Vagina (tissue), 2 donors: Measurements from ENCODE around the gene INPP4A. TPM values are rescaled to one million over a fixed set of nuclear protein-coding genes. Genes with fewer than 3 reads are reported as not detected.

Experiments
- DNase-seq, 2 donors: peaks; one replicate each; pipeline ENCODE4 v3.0.0-alpha.2; 2017; ENCODE audit errors: extremely low spot score in 2 of 2
- H3K27ac ChIP-seq: fragments of 200-600 bp; sonication (generic); one replicate; pipeline ENCODE4 v1.5.1; 2019
- H3K27me3 ChIP-seq: fragments of 200-600 bp; sonication (generic); one replicate; pipeline ENCODE4 v1.5.1; 2019
- H3K36me3 ChIP-seq, 2 donors: fragments of 200-600 bp; sonication (generic); one replicate each; pipeline ENCODE4 v1.5.1; 2017 to 2019
- H3K4me1 ChIP-seq: fragments of 200-600 bp; sonication (generic); one replicate; pipeline ENCODE4 v1.5.1; 2019
- H3K4me3 ChIP-seq, 2 donors: fragments of 200-600 bp; sonication (generic); 1 replicate in 1 of 2; 2 replicates in 1 of 2; pipeline ENCODE4 v1.5.1; 2016 to 2019
- H3K9me3 ChIP-seq: fragments of 200-600 bp; sonication (generic); one replicate; pipeline ENCODE4 v1.5.1; 2019
- POLR2A ChIP-seq, 2 donors: fragments of 450-650 bp; IDR thresholded peaks; one replicate each; pipeline ENCODE4 v1.6.1; 2017; ENCODE audit warnings: antibody characterized with exemption in 2 of 2, mild to moderate bottlenecking in 2 of 2, moderate library complexity in 2 of 2
- POLR2AphosphoS5 ChIP-seq, 2 donors: sonication (generic); formaldehyde crosslinking; IDR thresholded peaks; one replicate each; pipeline ENCODE4 v1.9.0; 2017; ENCODE audit warnings: antibody characterized with exemption in 2 of 2, mild to moderate bottlenecking in 2 of 2, low read depth in 1 of 2; ENCODE audit not compliant: insufficient read depth in 1 of 2
- intact Hi-C: fragments of 100-400 bp; cut with DNase I; formaldehyde crosslinking; loops from one replicate; pipeline ENCODE4 v1.15.1; 2023
- total RNA-seq: library from RNA; depleted of rRNA; stranded (reverse); fragments of >200 nt; gene quantifications from one replicate; pipeline ENCODE4 v1.2.3, GENCODE V29; 2016
- TF ChIP-seq, protein P1 (sequence below), 3 experiments: fragments of 450-650 bp in 2 of 3; fragments of 200-600 bp in 1 of 3; sonication (generic) in 1 of 3; IDR thresholded peaks; one replicate each; pipeline ENCODE4 v1.5.1; 2017 to 2019; ENCODE audit warnings: antibody characterized with exemption in 3 of 3, mild to moderate bottlenecking in 2 of 3, moderate library complexity in 2 of 3

INPP4A gene
- total RNA-seq, 1 donor from 2014 or later, result 38.1 TPM

DNA sequence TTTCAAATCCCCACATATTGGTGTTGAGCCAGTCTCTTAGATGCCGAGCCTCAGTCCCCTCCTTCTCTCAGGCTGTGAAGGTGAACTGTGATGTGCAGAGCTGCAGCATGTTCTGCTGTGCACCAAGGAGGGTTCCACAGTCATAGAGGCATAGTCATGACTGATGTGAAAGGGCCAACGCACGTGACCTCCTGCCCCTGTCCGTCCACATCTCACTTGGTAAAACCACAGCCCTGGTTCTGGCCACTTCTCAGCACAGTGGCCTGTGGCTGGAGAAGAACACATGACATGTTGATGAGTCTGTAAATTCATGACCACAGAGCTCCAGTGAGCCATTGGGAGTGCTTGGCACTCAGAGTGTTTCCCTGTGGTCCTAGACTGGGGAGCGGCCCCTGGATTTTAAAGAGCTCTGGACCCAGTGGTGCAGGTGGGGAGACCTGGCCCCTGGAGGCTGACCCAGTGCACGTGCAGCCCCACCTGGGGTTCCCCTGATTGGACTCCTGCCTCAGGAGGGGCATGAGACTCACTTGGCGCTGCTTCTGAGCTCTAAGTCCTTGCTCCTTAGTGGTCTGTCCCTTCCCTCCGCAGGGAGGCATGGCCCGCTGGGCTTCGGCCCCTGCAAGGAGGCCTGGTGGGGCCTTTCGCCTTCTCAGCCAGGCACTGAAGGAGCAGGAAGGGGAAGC, 25.3 kb downstream of the INPP4A start:
- intact Hi-C loops, result no loop called here
- no peaks in the 10 kb centered on the region for H3K36me3 ChIP-seq
- H3K27ac ChIP-seq, result no peak overlapping the region
- H3K27me3 ChIP-seq, result no peaks in the 10 kb centered on the region
- H3K9me3 ChIP-seq, result no peaks in the 10 kb centered on the region
- H3K4me3 ChIP-seq, result no peak overlapping the region
- no peak for DNase-seq
- peaks cover 50% of the 10 kb centered on the region for H3K4me1 ChIP-seq
- no peak for TF ChIP-seq POLR2A (IDR thresholded peaks at IDR 0.05)
- TF ChIP-seq, protein P1, sequence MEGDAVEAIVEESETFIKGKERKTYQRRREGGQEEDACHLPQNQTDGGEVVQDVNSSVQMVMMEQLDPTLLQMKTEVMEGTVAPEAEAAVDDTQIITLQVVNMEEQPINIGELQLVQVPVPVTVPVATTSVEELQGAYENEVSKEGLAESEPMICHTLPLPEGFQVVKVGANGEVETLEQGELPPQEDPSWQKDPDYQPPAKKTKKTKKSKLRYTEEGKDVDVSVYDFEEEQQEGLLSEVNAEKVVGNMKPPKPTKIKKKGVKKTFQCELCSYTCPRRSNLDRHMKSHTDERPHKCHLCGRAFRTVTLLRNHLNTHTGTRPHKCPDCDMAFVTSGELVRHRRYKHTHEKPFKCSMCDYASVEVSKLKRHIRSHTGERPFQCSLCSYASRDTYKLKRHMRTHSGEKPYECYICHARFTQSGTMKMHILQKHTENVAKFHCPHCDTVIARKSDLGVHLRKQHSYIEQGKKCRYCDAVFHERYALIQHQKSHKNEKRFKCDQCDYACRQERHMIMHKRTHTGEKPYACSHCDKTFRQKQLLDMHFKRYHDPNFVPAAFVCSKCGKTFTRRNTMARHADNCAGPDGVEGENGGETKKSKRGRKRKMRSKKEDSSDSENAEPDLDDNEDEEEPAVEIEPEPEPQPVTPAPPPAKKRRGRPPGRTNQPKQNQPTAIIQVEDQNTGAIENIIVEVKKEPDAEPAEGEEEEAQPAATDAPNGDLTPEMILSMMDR (IDR thresholded peaks at IDR 0.05), result no peak
- TF ChIP-seq POLR2AphosphoS5 (IDR thresholded peaks at IDR 0.05; ENCODE audit: insufficient read depth in 1 of 2, low read depth in 1 of 2), result no peak

DNA sequence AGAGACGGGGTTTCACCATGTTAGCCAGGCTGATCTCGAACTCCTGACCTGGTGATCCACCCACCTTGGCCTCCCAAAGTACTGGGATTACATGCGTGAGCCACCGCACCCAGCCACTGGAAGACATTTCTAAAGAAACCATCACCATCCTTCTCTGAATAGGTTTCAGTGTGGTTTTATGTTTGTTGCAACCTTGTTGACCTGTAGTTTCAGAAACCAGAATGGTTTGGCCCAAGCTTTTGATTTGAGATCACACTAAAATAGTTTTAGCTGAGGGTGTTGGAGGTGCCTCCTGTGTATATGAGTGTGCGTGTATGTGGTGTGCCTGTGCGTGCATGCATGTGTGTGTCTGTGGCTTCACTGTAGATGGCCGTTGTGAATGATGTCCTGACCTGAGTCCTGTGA, 26.2 kb downstream of the INPP4A start:
- Histone ChIP-seq H3K9me3 (no peaks in the 10 kb centered on the region), H3K27ac (no peak overlapping the region), H3K36me3 (no peaks in the 10 kb centered on the region), H3K4me3 (no peak overlapping the region), H3K4me1 (peaks cover 50% of the 10 kb centered on the region), H3K27me3 (no peaks in the 10 kb centered on the region)
- no peak for DNase-seq
- intact Hi-C loops, result no loop called here
- TF ChIP-seq POLR2AphosphoS5 (IDR thresholded peaks at IDR 0.05; ENCODE audit: insufficient read depth in 1 of 2, low read depth in 1 of 2) (no peak), POLR2A (IDR thresholded peaks at IDR 0.05) (no peak)
- TF ChIP-seq, protein P1 (IDR thresholded peaks at IDR 0.05), result no peak

DNA sequence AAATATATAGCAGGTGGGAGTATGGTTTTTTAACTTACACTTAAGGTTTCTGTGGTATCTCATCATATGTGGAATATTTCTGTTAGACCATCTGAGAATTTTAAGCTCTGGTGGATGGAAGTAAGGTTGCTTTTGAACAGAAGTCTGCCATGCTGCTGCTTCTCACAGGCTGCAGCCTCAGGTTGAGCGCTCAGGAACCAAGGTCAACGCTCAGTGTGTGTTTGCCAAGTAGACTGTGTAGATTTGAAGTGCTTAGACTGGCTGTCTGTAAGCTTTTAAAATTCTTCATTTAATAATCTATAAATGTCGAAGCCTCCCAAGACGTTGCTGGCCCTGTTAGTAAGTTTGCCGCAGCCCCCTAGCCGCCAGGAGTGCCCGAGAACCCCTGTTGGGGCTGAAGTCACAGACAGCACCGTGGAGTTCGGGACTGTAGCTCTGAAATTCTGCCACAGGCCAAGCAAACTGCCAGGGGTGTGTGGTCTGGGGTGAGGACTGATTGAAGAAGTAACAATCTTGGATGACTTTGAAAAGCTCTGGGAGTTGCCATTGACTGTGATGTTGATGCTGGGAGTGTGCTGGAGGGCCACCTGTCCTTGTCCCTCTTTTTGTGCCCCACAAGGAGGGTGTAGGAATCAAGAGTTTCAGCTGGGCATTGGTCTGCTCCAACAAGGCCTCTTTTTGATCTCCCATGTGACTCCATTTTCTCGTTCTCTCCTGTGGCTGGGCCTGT, 26.9 kb downstream of the INPP4A start:
- Histone ChIP-seq H3K27me3 (no peaks in the 10 kb centered on the region), H3K4me3 (no peak overlapping the region), H3K27ac (no peak overlapping the region), H3K36me3 (no peaks in the 10 kb centered on the region), H3K4me1 (peaks cover 48% of the 10 kb centered on the region), H3K9me3 (no peaks in the 10 kb centered on the region)
- DNase-seq, result no peak
- TF ChIP-seq, protein P1 (IDR thresholded peaks at IDR 0.05), result no peak
- TF ChIP-seq POLR2AphosphoS5 (IDR thresholded peaks at IDR 0.05; ENCODE audit: insufficient read depth in 1 of 2, low read depth in 1 of 2) (no peak), POLR2A (IDR thresholded peaks at IDR 0.05) (no peak)
- intact Hi-C loops, result no loop called here

DNA sequence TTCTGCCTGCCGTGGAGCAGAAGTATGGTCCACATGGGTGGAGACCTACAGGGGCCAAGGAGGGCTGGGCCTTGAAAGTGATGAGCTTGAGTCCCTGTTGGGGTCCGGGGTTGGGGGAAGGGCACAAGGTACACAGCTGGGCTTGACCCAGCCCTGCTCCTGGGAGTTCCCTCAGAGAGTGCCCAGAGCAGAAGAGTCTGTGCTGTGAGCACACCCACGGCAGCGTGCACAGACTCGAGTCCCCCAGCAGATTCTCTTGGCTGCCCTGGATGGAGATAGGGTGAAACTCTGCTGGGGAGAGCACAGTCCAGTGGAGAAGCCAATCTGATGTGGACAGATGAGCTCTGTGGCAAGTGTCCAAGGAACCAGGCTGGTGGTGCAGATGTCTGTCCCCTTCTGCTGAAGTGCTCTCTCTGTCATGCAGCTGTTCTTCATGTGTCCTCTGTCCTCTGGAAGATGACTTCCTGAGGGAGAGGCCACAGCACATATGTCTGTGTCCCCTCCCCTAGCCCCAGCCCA, 27.5 kb downstream of the INPP4A start:
- H3K4me3 ChIP-seq, result no peak overlapping the region
- intact Hi-C loops, result no loop called here
- TF ChIP-seq POLR2A (IDR thresholded peaks at IDR 0.05) (no peak), POLR2AphosphoS5 (IDR thresholded peaks at IDR 0.05; ENCODE audit: insufficient read depth in 1 of 2, low read depth in 1 of 2) (no peak)
- TF ChIP-seq, protein P1 (IDR thresholded peaks at IDR 0.05), result no peak
- no peak for DNase-seq
- no peak overlapping the region for H3K27ac ChIP-seq
- H3K4me1 ChIP-seq, result peaks cover 48% of the 10 kb centered on the region
- H3K27me3 ChIP-seq, result no peaks in the 10 kb centered on the region
- no peaks in the 10 kb centered on the region for H3K9me3 ChIP-seq
- H3K36me3 ChIP-seq, result no peaks in the 10 kb centered on the region
